Astrocyte (in vitro differentiated cells and primary cell): ENCODE data around the gene FLT3. TPM values are rescaled to one million over a fixed set of nuclear protein-coding genes. Genes with fewer than 3 reads are reported as not detected.

Experiments
- DNase-seq: peaks from one replicate; pipeline ENCODE4 v3.0.0-alpha.2; 2010; ENCODE audit warnings: low read depth
- FAIRE-seq: peaks from 2 replicates; lab custom pipeline; 2011; peaks lifted over from hg19 to GRCh38; lab: Jason Lieb, UNC
- H2AFZ ChIP-seq: 2 replicates; pipeline ENCODE4 v1.6.0; 2012; ENCODE audit warnings: low read depth, low read length, inconsistent platforms
- H3K27ac ChIP-seq: 2 replicates; pipeline ENCODE4 v1.5.1; 2011; ENCODE audit warnings: low read depth, low read length, inconsistent platforms
- H3K27me3 ChIP-seq: 2 replicates; pipeline ENCODE4 v1.6.0; 2011; ENCODE audit warnings: low read length, inconsistent platforms; ENCODE audit not compliant: insufficient read depth
- H3K36me3 ChIP-seq: 2 replicates; pipeline ENCODE4 v1.5.1; 2011; ENCODE audit warnings: low read length, inconsistent platforms; ENCODE audit not compliant: insufficient read depth
- H3K4me1 ChIP-seq: 2 replicates; pipeline ENCODE4 v1.5.1; 2011; ENCODE audit warnings: low read length, inconsistent platforms; ENCODE audit not compliant: insufficient read depth
- H3K4me2 ChIP-seq: 2 replicates; pipeline ENCODE4 v1.6.0; 2012; ENCODE audit warnings: low read length, inconsistent platforms
- H3K4me3 ChIP-seq: 2 replicates; pipeline ENCODE4 v1.5.1; 2011; ENCODE audit warnings: low read depth, mild to moderate bottlenecking, low read length, inconsistent platforms; ENCODE audit not compliant: insufficient read depth
- H3K79me2 ChIP-seq: 2 replicates; pipeline ENCODE4 v1.6.0; 2012; ENCODE audit warnings: mild to moderate bottlenecking, low read length, inconsistent platforms; ENCODE audit not compliant: insufficient read depth
- H3K9ac ChIP-seq: 2 replicates; pipeline ENCODE4 v1.6.0; 2012; ENCODE audit warnings: mild to moderate bottlenecking, low read length, inconsistent platforms
- H3K9me3 ChIP-seq: 2 replicates; pipeline ENCODE4 v1.5.1; 2012; ENCODE audit warnings: low read depth, mild to moderate bottlenecking, low read length, inconsistent platforms; ENCODE audit not compliant: insufficient read depth
- H4K20me1 ChIP-seq: 2 replicates; pipeline ENCODE4 v1.6.0; 2012; ENCODE audit warnings: low read length, inconsistent platforms; ENCODE audit not compliant: insufficient read depth
- H3K27ac Mint-ChIP-seq: one replicate; pipeline ENCODE4 v1.8.0; 2021; ENCODE audit warnings: mild to moderate bottlenecking, mixed read lengths; ENCODE audit not compliant: unreplicated experiment
- H3K27me3 Mint-ChIP-seq: one replicate; pipeline ENCODE4 v1.8.0; 2021; ENCODE audit warnings: low read depth, mixed read lengths; ENCODE audit not compliant: unreplicated experiment
- H3K36me3 Mint-ChIP-seq: one replicate; pipeline ENCODE4 v1.8.0; 2021; ENCODE audit warnings: low read depth, mixed read lengths; ENCODE audit not compliant: unreplicated experiment
- H3K4me1 Mint-ChIP-seq: one replicate; pipeline ENCODE4 v1.8.0; 2021; ENCODE audit warnings: low read depth, mixed read lengths; ENCODE audit not compliant: unreplicated experiment
- H3K4me3 Mint-ChIP-seq: one replicate; pipeline ENCODE4 v1.8.0; 2021; ENCODE audit warnings: mild to moderate bottlenecking, moderate library complexity, mixed read lengths; ENCODE audit not compliant: unreplicated experiment
- H3K9me3 Mint-ChIP-seq: one replicate; pipeline ENCODE4 v1.8.0; 2021; ENCODE audit warnings: mild to moderate bottlenecking, mixed read lengths; ENCODE audit not compliant: unreplicated experiment
- EZH2 ChIP-seq: IDR thresholded peaks from 2 replicates; pipeline ENCODE4 v1.6.1; 2012; ENCODE audit warnings: mild to moderate bottlenecking, low read length, inconsistent platforms; ENCODE audit not compliant: insufficient read depth
- total RNA-seq: library from RNA; stranded (reverse); gene quantifications from 2 replicates; pipeline ENCODE4 v1.2.1, GENCODE V29; 2021
- TF ChIP-seq, protein P1 (sequence below): IDR thresholded peaks from 2 replicates; pipeline ENCODE4 v1.5.1; 2011; ENCODE audit warnings: low read depth, mild to moderate bottlenecking, inconsistent platforms, low read length, moderate library complexity; ENCODE audit not compliant: insufficient read depth

FLT3 gene
- total RNA-seq, 1 donor from 2014 or later: not detected

DNA sequence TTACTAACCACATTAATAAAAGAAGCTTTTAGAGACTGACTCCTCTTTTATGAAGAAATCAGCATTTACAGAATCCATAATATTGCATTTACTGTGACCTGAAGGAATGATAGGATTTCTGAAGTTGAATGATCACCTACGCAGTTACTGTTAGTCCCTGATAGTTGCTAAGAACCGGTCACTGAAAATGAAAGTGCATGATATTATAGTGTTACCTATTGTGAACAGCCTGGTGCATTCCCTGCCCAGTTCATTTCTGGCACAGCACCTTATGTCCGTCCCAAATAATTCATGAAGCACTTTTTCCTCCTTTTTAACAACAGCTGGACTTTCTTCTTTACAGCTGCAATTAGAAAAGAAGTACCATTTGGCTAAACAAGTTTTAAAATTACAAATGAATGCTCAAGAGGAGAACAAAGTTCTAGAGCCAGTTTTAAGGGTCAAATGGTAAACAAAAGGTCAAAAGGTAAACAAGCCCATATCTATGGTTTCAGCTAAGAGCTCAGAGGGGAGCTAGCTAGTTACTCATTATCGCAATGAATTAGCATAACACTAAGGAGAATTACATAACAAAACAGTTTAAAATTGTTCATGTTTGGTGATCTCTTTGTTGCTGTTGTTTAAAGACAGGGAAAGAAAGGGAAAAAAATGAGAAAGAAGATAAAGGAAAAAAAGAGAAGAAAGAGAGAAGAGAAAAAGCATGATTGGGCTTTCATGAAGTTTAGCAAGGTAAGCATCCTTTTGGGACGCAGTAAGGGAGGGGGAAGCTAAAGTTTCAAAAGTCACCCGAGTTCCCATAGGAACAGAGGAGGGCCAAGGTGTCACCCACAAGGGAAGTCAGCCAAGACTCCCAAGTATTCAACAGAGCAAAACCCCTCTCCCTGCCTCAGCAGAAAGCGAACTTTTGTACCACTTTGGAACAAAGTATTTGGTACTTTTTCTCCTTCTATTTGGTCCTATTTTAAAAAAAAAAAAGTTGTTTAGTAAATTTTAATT lies 50.2 kb downstream of the FLT3 start:
- H3K36me3 Mint-ChIP-seq: no peaks in the 10 kb centered on the region
- H2AFZ ChIP-seq: no peak overlapping the region
- H3K27me3 ChIP-seq: peaks cover 2% of the 10 kb centered on the region
- H3K4me3 ChIP-seq: no peak overlapping the region
- H3K9me3 ChIP-seq: no peaks in the 10 kb centered on the region
- FAIRE-seq (no peak), DNase-seq (no peak)
- TF ChIP-seq EZH2: no peak
- TF ChIP-seq, protein P1, sequence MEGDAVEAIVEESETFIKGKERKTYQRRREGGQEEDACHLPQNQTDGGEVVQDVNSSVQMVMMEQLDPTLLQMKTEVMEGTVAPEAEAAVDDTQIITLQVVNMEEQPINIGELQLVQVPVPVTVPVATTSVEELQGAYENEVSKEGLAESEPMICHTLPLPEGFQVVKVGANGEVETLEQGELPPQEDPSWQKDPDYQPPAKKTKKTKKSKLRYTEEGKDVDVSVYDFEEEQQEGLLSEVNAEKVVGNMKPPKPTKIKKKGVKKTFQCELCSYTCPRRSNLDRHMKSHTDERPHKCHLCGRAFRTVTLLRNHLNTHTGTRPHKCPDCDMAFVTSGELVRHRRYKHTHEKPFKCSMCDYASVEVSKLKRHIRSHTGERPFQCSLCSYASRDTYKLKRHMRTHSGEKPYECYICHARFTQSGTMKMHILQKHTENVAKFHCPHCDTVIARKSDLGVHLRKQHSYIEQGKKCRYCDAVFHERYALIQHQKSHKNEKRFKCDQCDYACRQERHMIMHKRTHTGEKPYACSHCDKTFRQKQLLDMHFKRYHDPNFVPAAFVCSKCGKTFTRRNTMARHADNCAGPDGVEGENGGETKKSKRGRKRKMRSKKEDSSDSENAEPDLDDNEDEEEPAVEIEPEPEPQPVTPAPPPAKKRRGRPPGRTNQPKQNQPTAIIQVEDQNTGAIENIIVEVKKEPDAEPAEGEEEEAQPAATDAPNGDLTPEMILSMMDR: no peak
- H3K79me2 ChIP-seq: no peaks in the 10 kb centered on the region
- H3K27ac Mint-ChIP-seq: no peak overlapping the region
- H4K20me1 ChIP-seq: no peaks in the 10 kb centered on the region
- H3K4me2 ChIP-seq: no peak overlapping the region
- no peaks in the 10 kb centered on the region for H3K9me3 Mint-ChIP-seq
- H3K27me3 Mint-ChIP-seq: no peaks in the 10 kb centered on the region
- no peak overlapping the region for H3K9ac ChIP-seq
- peaks cover 21% of the 10 kb centered on the region for H3K4me1 Mint-ChIP-seq
- H3K36me3 ChIP-seq: no peaks in the 10 kb centered on the region
- no peak overlapping the region for H3K4me3 Mint-ChIP-seq
- H3K27ac ChIP-seq: no peak overlapping the region
- no peaks in the 10 kb centered on the region for H3K4me1 ChIP-seq

DNA sequence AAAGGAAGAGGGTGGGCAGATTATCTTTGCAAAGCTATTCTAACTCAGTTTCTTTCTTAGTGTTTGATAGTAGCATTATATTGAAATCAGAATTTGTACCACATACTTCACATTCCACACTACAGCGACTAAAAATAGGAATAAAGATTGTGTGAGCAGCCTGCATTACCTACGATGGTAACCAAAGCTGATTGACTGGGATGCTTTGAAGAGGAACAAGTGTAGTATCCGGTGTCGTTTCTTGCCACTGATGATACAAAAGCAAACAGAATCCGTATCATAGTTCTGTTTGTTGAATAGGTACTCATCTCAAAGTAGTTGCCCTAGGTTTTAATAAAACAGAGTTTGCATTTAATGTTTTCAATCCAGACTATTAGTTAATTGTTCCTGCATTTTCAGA lies 51.2 kb downstream of the FLT3 start:
- no peak overlapping the region for H3K27ac ChIP-seq
- no peak overlapping the region for H3K27ac Mint-ChIP-seq
- no peak overlapping the region for H3K4me2 ChIP-seq

More for the DNA sequence above, 51.2 kb downstream of the FLT3 start:
- DNase-seq: no peak
- H3K79me2 ChIP-seq: no peaks in the 10 kb centered on the region
- TF ChIP-seq, protein P1: no peak
- TF ChIP-seq EZH2: no peak
- no peaks in the 10 kb centered on the region for H3K36me3 ChIP-seq
- no peaks in the 10 kb centered on the region for H3K27me3 Mint-ChIP-seq
- FAIRE-seq: no peak
- no peak overlapping the region for H3K9ac ChIP-seq
- no peak overlapping the region for H3K4me3 ChIP-seq
- peaks cover 2% of the 10 kb centered on the region for H3K27me3 ChIP-seq
- H3K4me3 Mint-ChIP-seq: no peak overlapping the region
- no peaks in the 10 kb centered on the region for H3K9me3 Mint-ChIP-seq
- no peaks in the 10 kb centered on the region for H3K9me3 ChIP-seq
- H4K20me1 ChIP-seq: no peaks in the 10 kb centered on the region
- H2AFZ ChIP-seq: no peak overlapping the region
- H3K36me3 Mint-ChIP-seq: no peaks in the 10 kb centered on the region
- peaks cover 21% of the 10 kb centered on the region for H3K4me1 Mint-ChIP-seq
- H3K4me1 ChIP-seq: no peaks in the 10 kb centered on the region
